ENCODE results near the gene MIDN.

DNA sequence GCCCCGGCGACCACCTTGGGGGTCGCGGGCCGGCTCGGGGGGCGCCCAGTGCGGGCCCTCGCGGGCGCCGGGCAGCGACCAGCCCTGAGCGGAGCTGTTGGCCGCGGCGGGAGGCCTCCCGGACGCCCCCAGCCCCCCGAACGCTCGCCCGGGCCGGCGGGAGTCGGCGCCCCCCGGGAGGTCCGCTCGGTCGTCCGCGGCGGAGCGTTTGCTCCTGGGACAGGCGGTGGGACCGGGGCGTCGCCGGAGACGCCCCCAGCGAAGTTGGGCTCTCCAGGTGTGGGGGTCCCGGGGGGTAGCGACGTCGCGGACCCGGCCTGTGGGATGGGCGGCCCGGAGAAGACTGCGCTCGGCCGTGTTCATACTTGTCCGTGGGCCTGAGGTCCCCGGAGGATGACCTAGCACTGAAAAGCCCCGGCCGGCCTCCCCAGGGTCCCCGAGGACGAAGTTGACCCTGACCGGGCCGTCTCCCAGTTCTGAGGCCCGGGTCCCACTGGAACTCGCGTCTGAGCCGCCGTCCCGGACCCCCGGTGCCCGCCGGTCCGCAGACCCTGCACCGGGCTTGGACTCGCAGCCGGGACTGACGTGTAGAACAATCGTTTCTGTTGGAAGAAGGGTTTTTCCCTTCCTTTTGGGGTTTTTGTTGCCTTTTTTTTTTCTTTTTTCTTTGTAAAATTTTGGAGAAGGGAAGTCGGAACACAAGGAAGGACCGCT is 42.1 kb upstream of the MIDN start:
- TF ChIP-seq ZNF239 (tag by site-specific recombination; IDR thresholded peaks at IDR 0.05) (no peak), SALL2 (tag by site-specific recombination; IDR thresholded peaks at IDR 0.05; ENCODE audit: borderline replicate concordance) (no peak), ZBTB8A (tag by site-specific recombination; IDR thresholded peaks at IDR 0.05) (no peak; the same call in 1 of the 2 replicates), ZNF174 (tag by site-specific recombination; IDR thresholded peaks at IDR 0.05) (no peak), ZNF830 (tag by site-specific recombination; IDR thresholded peaks at IDR 0.05; ENCODE audit: low read depth) (no peak), GLIS2 (tag by site-specific recombination; IDR thresholded peaks at IDR 0.05) (peak; percentile 87)
- TF ChIP-seq, protein P1, sequence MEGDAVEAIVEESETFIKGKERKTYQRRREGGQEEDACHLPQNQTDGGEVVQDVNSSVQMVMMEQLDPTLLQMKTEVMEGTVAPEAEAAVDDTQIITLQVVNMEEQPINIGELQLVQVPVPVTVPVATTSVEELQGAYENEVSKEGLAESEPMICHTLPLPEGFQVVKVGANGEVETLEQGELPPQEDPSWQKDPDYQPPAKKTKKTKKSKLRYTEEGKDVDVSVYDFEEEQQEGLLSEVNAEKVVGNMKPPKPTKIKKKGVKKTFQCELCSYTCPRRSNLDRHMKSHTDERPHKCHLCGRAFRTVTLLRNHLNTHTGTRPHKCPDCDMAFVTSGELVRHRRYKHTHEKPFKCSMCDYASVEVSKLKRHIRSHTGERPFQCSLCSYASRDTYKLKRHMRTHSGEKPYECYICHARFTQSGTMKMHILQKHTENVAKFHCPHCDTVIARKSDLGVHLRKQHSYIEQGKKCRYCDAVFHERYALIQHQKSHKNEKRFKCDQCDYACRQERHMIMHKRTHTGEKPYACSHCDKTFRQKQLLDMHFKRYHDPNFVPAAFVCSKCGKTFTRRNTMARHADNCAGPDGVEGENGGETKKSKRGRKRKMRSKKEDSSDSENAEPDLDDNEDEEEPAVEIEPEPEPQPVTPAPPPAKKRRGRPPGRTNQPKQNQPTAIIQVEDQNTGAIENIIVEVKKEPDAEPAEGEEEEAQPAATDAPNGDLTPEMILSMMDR (tag by site-specific recombination; IDR thresholded peaks at IDR 0.05), result no peak
- TF ChIP-seq, protein P2, sequence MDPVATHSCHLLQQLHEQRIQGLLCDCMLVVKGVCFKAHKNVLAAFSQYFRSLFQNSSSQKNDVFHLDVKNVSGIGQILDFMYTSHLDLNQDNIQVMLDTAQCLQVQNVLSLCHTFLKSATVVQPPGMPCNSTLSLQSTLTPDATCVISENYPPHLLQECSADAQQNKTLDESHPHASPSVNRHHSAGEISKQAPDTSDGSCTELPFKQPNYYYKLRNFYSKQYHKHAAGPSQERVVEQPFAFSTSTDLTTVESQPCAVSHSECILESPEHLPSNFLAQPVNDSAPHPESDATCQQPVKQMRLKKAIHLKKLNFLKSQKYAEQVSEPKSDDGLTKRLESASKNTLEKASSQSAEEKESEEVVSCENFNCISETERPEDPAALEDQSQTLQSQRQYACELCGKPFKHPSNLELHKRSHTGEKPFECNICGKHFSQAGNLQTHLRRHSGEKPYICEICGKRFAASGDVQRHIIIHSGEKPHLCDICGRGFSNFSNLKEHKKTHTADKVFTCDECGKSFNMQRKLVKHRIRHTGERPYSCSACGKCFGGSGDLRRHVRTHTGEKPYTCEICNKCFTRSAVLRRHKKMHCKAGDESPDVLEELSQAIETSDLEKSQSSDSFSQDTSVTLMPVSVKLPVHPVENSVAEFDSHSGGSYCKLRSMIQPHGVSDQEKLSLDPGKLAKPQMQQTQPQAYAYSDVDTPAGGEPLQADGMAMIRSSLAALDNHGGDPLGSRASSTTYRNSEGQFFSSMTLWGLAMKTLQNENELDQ (tag by site-specific recombination; IDR thresholded peaks at IDR 0.05; ENCODE audit: low read depth), result no peak
- TF ChIP-seq, protein P3, sequence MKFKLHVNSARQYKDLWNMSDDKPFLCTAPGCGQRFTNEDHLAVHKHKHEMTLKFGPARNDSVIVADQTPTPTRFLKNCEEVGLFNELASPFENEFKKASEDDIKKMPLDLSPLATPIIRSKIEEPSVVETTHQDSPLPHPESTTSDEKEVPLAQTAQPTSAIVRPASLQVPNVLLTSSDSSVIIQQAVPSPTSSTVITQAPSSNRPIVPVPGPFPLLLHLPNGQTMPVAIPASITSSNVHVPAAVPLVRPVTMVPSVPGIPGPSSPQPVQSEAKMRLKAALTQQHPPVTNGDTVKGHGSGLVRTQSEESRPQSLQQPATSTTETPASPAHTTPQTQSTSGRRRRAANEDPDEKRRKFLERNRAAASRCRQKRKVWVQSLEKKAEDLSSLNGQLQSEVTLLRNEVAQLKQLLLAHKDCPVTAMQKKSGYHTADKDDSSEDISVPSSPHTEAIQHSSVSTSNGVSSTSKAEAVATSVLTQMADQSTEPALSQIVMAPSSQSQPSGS (tag by site-specific recombination; IDR thresholded peaks at IDR 0.05; ENCODE audit: low read depth), result no peak
